Bladder microvascular endothelial cell (primary cell): ENCODE measurements around the gene ART1. TPM values are rescaled to one million over a fixed set of nuclear protein-coding genes. Genes with fewer than 3 reads are reported as not detected.

ENCODE experiments used
- total RNA-seq: library from RNA; depleted of rRNA; stranded (reverse); fragments of >200 nt; gene quantifications from 2 replicates; pipeline ENCODE4 v1.2.3, GENCODE V29; 2014

The ART1 gene
- not detected in 2 replicates for total RNA-seq

GRCh38 chr11:3644817-3645235, at the start of gene ART1:
TSS of gene ART1 (plus strand) at chr11:3645128. CDS start at chr11:3659214, 14,086 bp downstream.

GRCh38 chr11:3641701-3642070, 3.2 kb upstream of the ART1 start, which contains the start of gene ART5:
TSS of gene ART5 (minus strand) at chr11:3641992. CDS start at chr11:3641862, 130 bp downstream.

GRCh38 chr11:3671334-3672254, 26.7 kb downstream of the ART1 start, which contains the start of gene CHRNA10:
TSS of gene CHRNA10 (minus strand) at chr11:3671384. CDS start at chr11:3671312, 72 bp downstream.

Other genes starting within 250 kb of the ART1 start
- not detected in 2 replicates for gene ART5, start 3.1 kb upstream of the ART1 start, total RNA-seq
- gene CHRNA10, start 26.3 kb downstream of the ART1 start, total RNA-seq: 0.16 and 0.94 TPM in 2 replicates
- gene NUP98, start 152.4 kb downstream of the ART1 start, total RNA-seq: 62.2 and 124 TPM in 2 replicates
- gene PGAP2, start 163.4 kb downstream of the ART1 start, total RNA-seq: 6.8 and 13.0 TPM in 2 replicates
- gene RHOG, start 195.8 kb downstream of the ART1 start, total RNA-seq: 11.0 and 19.6 TPM in 2 replicates
- 19.4 and 48.3 TPM in 2 replicates for gene STIM1, start 210.5 kb downstream of the ART1 start, total RNA-seq